WTC11 (cell line): ENCODE data around the gene KCNA2. TPM values are rescaled to one million over a fixed set of nuclear protein-coding genes. Genes with fewer than 3 reads are reported as not detected.

ENCODE experiments used
- ATAC-seq: fragments of 200-7000 bp; cut with Tn5 transposase; 2 replicates; pipeline ENCODE4 v1.10.0; 2021; ENCODE audit warnings: mild to moderate bottlenecking, moderate library complexity
- CTCF ChIA-PET: fragments of 300-600 bp; sonication (Branson Sonifier 250); formaldehyde crosslinking; loops from one replicate; lab custom pipeline; 2021; ENCODE audit warnings: antibody characterized with exemption; lab: Charles Lee
- POLR2A ChIA-PET: fragments of 350-600 bp; sonication (Branson Sonifier 250); formaldehyde crosslinking; loops from one replicate; lab custom pipeline; 2021; ENCODE audit warnings: antibody characterized with exemption; lab: Charles Lee
- DNase-seq: peaks from one replicate; pipeline ENCODE4 v3.0.0; 2021; ENCODE audit warnings: low spot score
- H3K27ac Mint-ChIP-seq: 2 replicates; pipeline ENCODE4 v1.8.0; 2021; ENCODE audit warnings: mixed read lengths
- H3K27me3 Mint-ChIP-seq: 2 replicates; pipeline ENCODE4 v1.8.0; 2021; ENCODE audit warnings: low read depth, mild to moderate bottlenecking, moderate library complexity, mixed read lengths
- H3K36me3 Mint-ChIP-seq: 2 replicates; pipeline ENCODE4 v1.8.0; 2021; ENCODE audit warnings: mixed read lengths
- H3K4me1 Mint-ChIP-seq: 2 replicates; pipeline ENCODE4 v1.8.0; 2022; ENCODE audit warnings: mixed read lengths
- H3K4me3 Mint-ChIP-seq: 2 replicates; pipeline ENCODE4 v1.8.0; 2021; ENCODE audit warnings: mild to moderate bottlenecking, moderate library complexity, mixed read lengths
- H3K9me3 Mint-ChIP-seq: 2 replicates; pipeline ENCODE4 v1.8.0; 2021; ENCODE audit warnings: mixed read lengths
- ATF1 ChIP-seq: sonication (generic); formaldehyde crosslinking; IDR thresholded peaks from 2 replicates; pipeline ENCODE4 v1.8.1; 2023; ENCODE audit warnings: mild to moderate bottlenecking, moderate library complexity, missing genetic modification reagents
- CREB1 ChIP-seq: sonication (generic); formaldehyde crosslinking; IDR thresholded peaks from 2 replicates; pipeline ENCODE4 v1.8.0; 2023; ENCODE audit warnings: mild to moderate bottlenecking, missing genetic modification reagents
- CTCF ChIP-seq: fragments of 200-600 bp; IDR thresholded peaks from 2 replicates; pipeline ENCODE4 v1.8.0; 2022; ENCODE audit warnings: antibody characterized with exemption
- E2F5 ChIP-seq: sonication (generic); formaldehyde crosslinking; IDR thresholded peaks from 2 replicates; pipeline ENCODE4 v1.8.1; 2022; ENCODE audit warnings: mild to moderate bottlenecking, moderate library complexity, missing genetic modification reagents
- ESRRA ChIP-seq: sonication (generic); formaldehyde crosslinking; IDR thresholded peaks from 2 replicates; pipeline ENCODE4 v1.8.1; 2022; ENCODE audit warnings: mild to moderate bottlenecking, missing genetic modification reagents, borderline replicate concordance
- FOXP1 ChIP-seq: sonication (generic); formaldehyde crosslinking; IDR thresholded peaks from 2 replicates; pipeline ENCODE4 v1.8.0; 2022; ENCODE audit warnings: missing genetic modification reagents, mild to moderate bottlenecking, moderate library complexity, borderline replicate concordance
- FOXP4 ChIP-seq: sonication (generic); formaldehyde crosslinking; IDR thresholded peaks from 2 replicates; pipeline ENCODE4 v1.8.0; 2022; ENCODE audit warnings: mild to moderate bottlenecking, missing genetic modification reagents
- HMGXB4 ChIP-seq: sonication (generic); formaldehyde crosslinking; IDR thresholded peaks from 2 replicates; pipeline ENCODE4 v1.8.1; 2023; ENCODE audit warnings: mild to moderate bottlenecking, moderate library complexity, missing genetic modification reagents
- MAX ChIP-seq: sonication (generic); formaldehyde crosslinking; IDR thresholded peaks from 2 replicates; pipeline ENCODE4 v1.8.0; 2022; ENCODE audit warnings: mild to moderate bottlenecking, missing genetic modification reagents
- MXD4 ChIP-seq: fragments of 250-450 bp; sonication (Bioruptor Pico); IDR thresholded peaks from 2 replicates; pipeline ENCODE4 v1.8.0; 2021; ENCODE audit warnings: mild to moderate bottlenecking, moderate library complexity, borderline replicate concordance
- MYBL2 ChIP-seq: sonication (generic); formaldehyde crosslinking; IDR thresholded peaks from 2 replicates; pipeline ENCODE4 v1.8.1; 2023; ENCODE audit warnings: mild to moderate bottlenecking, moderate library complexity, missing genetic modification reagents
- NFE2L1 ChIP-seq: sonication (generic); formaldehyde crosslinking; IDR thresholded peaks from 2 replicates; pipeline ENCODE4 v1.8.1; 2023; ENCODE audit warnings: missing genetic modification reagents
- ZNF219 ChIP-seq: sonication (generic); formaldehyde crosslinking; IDR thresholded peaks from 2 replicates; pipeline ENCODE4 v1.8.0; 2023; ENCODE audit warnings: missing genetic modification reagents, mild to moderate bottlenecking, borderline replicate concordance
- total RNA-seq: library from RNA; stranded (reverse); gene quantifications from 3 replicates; pipeline ENCODE4 v1.2.3, GENCODE V29; 2021
- TF ChIP-seq, protein P1 (sequence below): sonication (generic); formaldehyde crosslinking; IDR thresholded peaks from 2 replicates; pipeline ENCODE4 v1.8.1; 2023; ENCODE audit warnings: mild to moderate bottlenecking, missing genetic modification reagents
- TF ChIP-seq, protein P2 (sequence below): fragments of 250-450 bp; sonication (Bioruptor Pico); IDR thresholded peaks from 2 replicates; pipeline ENCODE4 v1.9.0; 2021; ENCODE audit warnings: moderate library complexity, mild to moderate bottlenecking, inconsistent platforms, borderline replicate concordance
- TF ChIP-seq, protein P3 (sequence below): sonication (generic); formaldehyde crosslinking; IDR thresholded peaks from 2 replicates; pipeline ENCODE4 v1.8.1; 2023; ENCODE audit warnings: mild to moderate bottlenecking, missing genetic modification reagents, moderate library complexity
- TF ChIP-seq, protein P4 (sequence below): sonication (generic); formaldehyde crosslinking; conservative IDR thresholded peaks from 2 replicates; pipeline ENCODE4 v1.8.1; 2022; ENCODE audit warnings: mild to moderate bottlenecking, missing genetic modification reagents
- TF ChIP-seq, protein P5 (sequence below): sonication (generic); formaldehyde crosslinking; IDR thresholded peaks from 2 replicates; pipeline ENCODE4 v1.8.1; 2022; ENCODE audit warnings: low read depth, missing genetic modification reagents, borderline replicate concordance
- TF ChIP-seq, protein P6 (sequence below): sonication (generic); formaldehyde crosslinking; IDR thresholded peaks from 2 replicates; pipeline ENCODE4 v1.8.1; 2022; ENCODE audit warnings: missing genetic modification reagents, borderline replicate concordance
- TF ChIP-seq, protein P7 (sequence below): sonication (generic); formaldehyde crosslinking; IDR thresholded peaks from 2 replicates; pipeline ENCODE4 v1.8.0; 2022; ENCODE audit warnings: mild to moderate bottlenecking, missing genetic modification reagents

KCNA2 gene
- total RNA-seq, 1 experiment from 2014 or later, result 0.50 TPM

DNA sequence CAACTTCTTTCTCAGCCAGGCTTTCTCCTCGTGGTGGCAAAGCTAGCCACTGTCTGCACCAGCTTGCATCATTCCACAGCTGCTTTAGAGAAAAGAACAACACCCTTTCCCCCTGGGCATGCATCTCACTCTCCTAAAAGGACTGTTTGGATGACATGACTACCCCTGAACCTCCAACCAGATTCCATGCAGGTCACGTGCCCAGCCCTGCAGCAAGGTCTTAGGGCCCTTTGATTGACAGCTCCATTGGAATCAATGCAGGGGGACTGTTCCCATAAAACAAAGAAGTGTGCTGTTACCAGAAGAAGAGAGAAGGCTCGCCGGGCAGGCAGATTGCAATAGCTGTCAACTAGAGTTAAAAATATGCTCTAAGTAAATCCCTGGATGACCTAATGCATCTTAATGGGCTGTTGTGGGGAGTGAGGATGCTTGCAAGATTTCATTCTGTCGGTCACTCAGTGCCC, 24.4 kb downstream of the KCNA2 start (continued):
- no peak for TF ChIP-seq HMGXB4
- no peak for TF ChIP-seq ESRRA (CRISPR knock-in tag)
- TF ChIP-seq, protein P1, sequence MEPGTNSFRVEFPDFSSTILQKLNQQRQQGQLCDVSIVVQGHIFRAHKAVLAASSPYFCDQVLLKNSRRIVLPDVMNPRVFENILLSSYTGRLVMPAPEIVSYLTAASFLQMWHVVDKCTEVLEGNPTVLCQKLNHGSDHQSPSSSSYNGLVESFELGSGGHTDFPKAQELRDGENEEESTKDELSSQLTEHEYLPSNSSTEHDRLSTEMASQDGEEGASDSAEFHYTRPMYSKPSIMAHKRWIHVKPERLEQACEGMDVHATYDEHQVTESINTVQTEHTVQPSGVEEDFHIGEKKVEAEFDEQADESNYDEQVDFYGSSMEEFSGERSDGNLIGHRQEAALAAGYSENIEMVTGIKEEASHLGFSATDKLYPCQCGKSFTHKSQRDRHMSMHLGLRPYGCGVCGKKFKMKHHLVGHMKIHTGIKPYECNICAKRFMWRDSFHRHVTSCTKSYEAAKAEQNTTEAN, result no peak
- TF ChIP-seq MYBL2 (CRISPR knock-in tag), result no peak
- no peak for TF ChIP-seq CTCF
- no peak for TF ChIP-seq CREB1 (CRISPR knock-in tag)
- TF ChIP-seq, protein P2, sequence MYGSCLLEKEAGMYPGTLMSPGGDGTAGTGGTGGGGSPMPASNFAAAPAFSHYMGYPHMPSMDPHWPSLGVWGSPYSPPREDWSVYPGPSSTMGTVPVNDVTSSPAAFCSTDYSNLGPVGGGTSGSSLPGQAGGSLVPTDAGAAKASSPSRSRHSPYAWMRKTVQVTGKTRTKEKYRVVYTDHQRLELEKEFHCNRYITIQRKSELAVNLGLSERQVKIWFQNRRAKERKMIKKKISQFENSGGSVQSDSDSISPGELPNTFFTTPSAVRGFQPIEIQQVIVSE, result no peak
- TF ChIP-seq, protein P3, sequence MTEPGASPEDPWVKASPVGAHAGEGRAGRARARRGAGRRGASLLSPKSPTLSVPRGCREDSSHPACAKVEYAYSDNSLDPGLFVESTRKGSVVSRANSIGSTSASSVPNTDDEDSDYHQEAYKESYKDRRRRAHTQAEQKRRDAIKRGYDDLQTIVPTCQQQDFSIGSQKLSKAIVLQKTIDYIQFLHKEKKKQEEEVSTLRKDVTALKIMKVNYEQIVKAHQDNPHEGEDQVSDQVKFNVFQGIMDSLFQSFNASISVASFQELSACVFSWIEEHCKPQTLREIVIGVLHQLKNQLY (CRISPR knock-in tag), result no peak
- no peak for TF ChIP-seq MXD4 (CRISPR knock-in tag)
- TF ChIP-seq ZNF219 (CRISPR knock-in tag), result no peak
- TF ChIP-seq, all 79 proteins: peak for 0

- Mint-ChIP-seq H3K4me3 (no peak overlapping the region), H3K4me1 (no peaks in the 10 kb centered on the region), H3K27me3 (peaks cover 68% of the 10 kb centered on the region), H3K27ac (no peak overlapping the region), H3K9me3 (peaks cover 8% of the 10 kb centered on the region), H3K36me3 (no peaks in the 10 kb centered on the region)
- CTCF ChIA-PET, result no interaction called here
- ATAC-seq (no peak), DNase-seq (no peak)
- POLR2A ChIA-PET, result no interaction called here
- TF ChIP-seq FOXP4 (CRISPR knock-in tag), result no peak
- TF ChIP-seq, protein P4, sequence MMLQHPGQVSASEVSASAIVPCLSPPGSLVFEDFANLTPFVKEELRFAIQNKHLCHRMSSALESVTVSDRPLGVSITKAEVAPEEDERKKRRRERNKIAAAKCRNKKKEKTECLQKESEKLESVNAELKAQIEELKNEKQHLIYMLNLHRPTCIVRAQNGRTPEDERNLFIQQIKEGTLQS (CRISPR knock-in tag), result no peak
- no peak for TF ChIP-seq NFE2L1
- TF ChIP-seq, protein P5, sequence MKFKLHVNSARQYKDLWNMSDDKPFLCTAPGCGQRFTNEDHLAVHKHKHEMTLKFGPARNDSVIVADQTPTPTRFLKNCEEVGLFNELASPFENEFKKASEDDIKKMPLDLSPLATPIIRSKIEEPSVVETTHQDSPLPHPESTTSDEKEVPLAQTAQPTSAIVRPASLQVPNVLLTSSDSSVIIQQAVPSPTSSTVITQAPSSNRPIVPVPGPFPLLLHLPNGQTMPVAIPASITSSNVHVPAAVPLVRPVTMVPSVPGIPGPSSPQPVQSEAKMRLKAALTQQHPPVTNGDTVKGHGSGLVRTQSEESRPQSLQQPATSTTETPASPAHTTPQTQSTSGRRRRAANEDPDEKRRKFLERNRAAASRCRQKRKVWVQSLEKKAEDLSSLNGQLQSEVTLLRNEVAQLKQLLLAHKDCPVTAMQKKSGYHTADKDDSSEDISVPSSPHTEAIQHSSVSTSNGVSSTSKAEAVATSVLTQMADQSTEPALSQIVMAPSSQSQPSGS (CRISPR knock-in tag), result no peak
- TF ChIP-seq, protein P6, sequence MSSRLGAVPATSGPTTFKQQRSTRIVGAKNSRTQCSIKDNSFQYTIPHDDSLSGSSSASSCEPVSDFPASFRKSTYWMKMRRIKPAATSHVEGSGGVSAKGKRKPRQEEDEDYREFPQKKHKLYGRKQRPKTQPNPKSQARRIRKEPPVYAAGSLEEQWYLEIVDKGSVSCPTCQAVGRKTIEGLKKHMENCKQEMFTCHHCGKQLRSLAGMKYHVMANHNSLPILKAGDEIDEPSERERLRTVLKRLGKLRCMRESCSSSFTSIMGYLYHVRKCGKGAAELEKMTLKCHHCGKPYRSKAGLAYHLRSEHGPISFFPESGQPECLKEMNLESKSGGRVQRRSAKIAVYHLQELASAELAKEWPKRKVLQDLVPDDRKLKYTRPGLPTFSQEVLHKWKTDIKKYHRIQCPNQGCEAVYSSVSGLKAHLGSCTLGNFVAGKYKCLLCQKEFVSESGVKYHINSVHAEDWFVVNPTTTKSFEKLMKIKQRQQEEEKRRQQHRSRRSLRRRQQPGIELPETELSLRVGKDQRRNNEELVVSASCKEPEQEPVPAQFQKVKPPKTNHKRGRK (CRISPR knock-in tag), result no peak
- TF ChIP-seq E2F5, result no peak
- no peak for TF ChIP-seq FOXP1 (CRISPR knock-in tag)
- TF ChIP-seq, protein P7, sequence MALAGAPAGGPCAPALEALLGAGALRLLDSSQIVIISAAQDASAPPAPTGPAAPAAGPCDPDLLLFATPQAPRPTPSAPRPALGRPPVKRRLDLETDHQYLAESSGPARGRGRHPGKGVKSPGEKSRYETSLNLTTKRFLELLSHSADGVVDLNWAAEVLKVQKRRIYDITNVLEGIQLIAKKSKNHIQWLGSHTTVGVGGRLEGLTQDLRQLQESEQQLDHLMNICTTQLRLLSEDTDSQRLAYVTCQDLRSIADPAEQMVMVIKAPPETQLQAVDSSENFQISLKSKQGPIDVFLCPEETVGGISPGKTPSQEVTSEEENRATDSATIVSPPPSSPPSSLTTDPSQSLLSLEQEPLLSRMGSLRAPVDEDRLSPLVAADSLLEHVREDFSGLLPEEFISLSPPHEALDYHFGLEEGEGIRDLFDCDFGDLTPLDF (CRISPR knock-in tag), result no peak
- TF ChIP-seq MAX, result no peak
- TF ChIP-seq ATF1, result no peak
Observed at GRCh38 chr1:110580244-110580643, 25.9 kb downstream of the KCNA2 start.
